OCI-LY1 (cell line): ENCODE measurements around the gene PROSER2.
"Not testable (repeated sequence)": the region's sequence is repeated elsewhere in the genome, so short reads cannot be mapped to it uniquely, and the experiment has no call there.

ENCODE experiments used
- H2AFZ ChIP-seq: fragments of 200-600 bp; sonication (generic), shearing (Covaris generic); 2 replicates; pipeline ENCODE4 v1.6.0; 2014; ENCODE audit warnings: antibody characterized with exemption, mild to moderate bottlenecking, low read length
- H3F3A ChIP-seq: fragments of 200-600 bp; sonication (generic), shearing (Covaris generic); 2 replicates; pipeline ENCODE4 v1.6.0; 2014; ENCODE audit warnings: mild to moderate bottlenecking, antibody characterized with exemption, low read length, moderate library complexity; ENCODE audit not compliant: insufficient read depth
- H3K27ac ChIP-seq: fragments of 200-600 bp; sonication (generic); 2 replicates; pipeline ENCODE4 v1.5.1; 2014; ENCODE audit warnings: low read length, mixed run types, mild to moderate bottlenecking, low read depth; ENCODE audit not compliant: poor library complexity, severe bottlenecking
- H3K27me3 ChIP-seq: fragments of 200-600 bp; sonication (generic); 2 replicates; pipeline ENCODE4 v1.6.0; 2014; ENCODE audit warnings: antibody characterized with exemption, mild to moderate bottlenecking, low read length, moderate library complexity; ENCODE audit not compliant: insufficient read depth
- H3K36me3 ChIP-seq: fragments of 200-600 bp; sonication (generic); 2 replicates; pipeline ENCODE4 v1.6.1; 2014; ENCODE audit warnings: mild to moderate bottlenecking, antibody characterized with exemption, low read length, moderate library complexity, mixed read lengths; ENCODE audit not compliant: insufficient read depth
- H3K4me1 ChIP-seq: fragments of 200-600 bp; sonication (generic); 2 replicates; pipeline ENCODE4 v1.5.1; 2014; ENCODE audit warnings: mild to moderate bottlenecking, low read length, moderate library complexity; ENCODE audit not compliant: insufficient read depth, severe bottlenecking
- H3K4me2 ChIP-seq: fragments of 200-600 bp; sonication (generic), shearing (Covaris generic); 2 replicates; pipeline ENCODE4 v1.6.1; 2014; ENCODE audit warnings: low read length
- H3K4me3 ChIP-seq: fragments of 200-600 bp; sonication (generic); 2 replicates; pipeline ENCODE4 v1.5.1; 2014; ENCODE audit warnings: low read length, low read depth, mild to moderate bottlenecking, mixed read lengths; ENCODE audit not compliant: poor library complexity, severe bottlenecking
- H3K79me2 ChIP-seq: fragments of 200-600 bp; shearing (Covaris generic); 2 replicates; pipeline ENCODE4 v1.6.1; 2016; ENCODE audit warnings: mixed run types, low read length, mixed read lengths; ENCODE audit not compliant: insufficient read depth
- H3K9ac ChIP-seq: fragments of 200-600 bp; sonication (generic), shearing (Covaris generic); 2 replicates; pipeline ENCODE4 v1.6.1; 2014; ENCODE audit warnings: mild to moderate bottlenecking, low read length, mixed read lengths
- H3K9me2 ChIP-seq: fragments of 200-600 bp; sonication (generic), shearing (Covaris generic); 2 replicates; pipeline ENCODE4 v1.6.1; 2014; ENCODE audit warnings: low read depth, mild to moderate bottlenecking, low read length, mixed read lengths
- H3K9me3 ChIP-seq: fragments of 200-600 bp; shearing (Covaris generic); 2 replicates; pipeline ENCODE4 v1.6.1; 2014; ENCODE audit warnings: low read length, mixed read lengths
- H4K20me1 ChIP-seq: fragments of 200-600 bp; sonication (generic), shearing (Covaris generic); 2 replicates; pipeline ENCODE4 v1.6.0; 2016; ENCODE audit warnings: mild to moderate bottlenecking, low read length; ENCODE audit not compliant: insufficient read depth
- EZH2 ChIP-seq: fragments of 200-600 bp; sonication (generic), shearing (Covaris generic); IDR thresholded peaks from 2 replicates; pipeline ENCODE4 v1.8.0; 2017; ENCODE audit warnings: borderline replicate concordance, mixed run types, mild to moderate bottlenecking, antibody characterized with exemption, low read length, moderate library complexity, mixed read lengths
- TF ChIP-seq, protein P1 (sequence below): fragments of 200-600 bp; sonication (generic), shearing (Covaris generic); IDR thresholded peaks from 2 replicates; pipeline ENCODE4 v1.5.1; 2017; ENCODE audit warnings: mild to moderate bottlenecking, antibody characterized with exemption, low read length, moderate library complexity, mixed read lengths

Gene PROSER2

DNA sequence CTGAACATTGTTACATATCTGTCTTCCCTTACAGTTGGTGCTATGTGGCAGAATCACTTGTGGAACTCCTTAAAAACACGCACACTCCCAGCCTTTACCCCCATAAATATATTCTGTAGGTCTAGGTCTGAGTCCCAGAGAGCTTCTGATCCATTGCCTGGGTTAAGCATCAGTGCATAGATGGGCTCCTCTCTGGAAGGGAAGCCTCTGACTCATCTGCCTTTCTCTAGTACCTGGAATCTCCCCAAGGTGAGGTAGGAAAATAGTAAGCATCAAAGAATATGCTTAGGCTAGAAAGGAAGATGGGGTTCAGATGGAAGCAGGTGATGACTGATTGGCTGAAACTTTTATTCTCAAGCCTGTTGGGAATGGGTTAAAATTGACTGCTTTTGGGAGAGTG is 26.1 kb downstream of the PROSER2 start:
- Histone ChIP-seq H3K4me3 (no peak overlapping the region), H3K9ac (no peak overlapping the region), H3K27me3 (no peaks in the 10 kb centered on the region), H2AFZ (no peak overlapping the region), H3K4me2 (no peak overlapping the region), H3K36me3 (no peaks in the 10 kb centered on the region; the same call in 1 of the 2 replicates), H3K9me3 (no peaks in the 10 kb centered on the region), H3K4me1 (no peaks in the 10 kb centered on the region), H3F3A (no peaks in the 10 kb centered on the region), H3K27ac (no peak overlapping the region), H4K20me1 (no peaks in the 10 kb centered on the region), H3K9me2 (no peaks in the 10 kb centered on the region), H3K79me2 (no peaks in the 10 kb centered on the region)
- TF ChIP-seq EZH2: no peak
- TF ChIP-seq, protein P1, sequence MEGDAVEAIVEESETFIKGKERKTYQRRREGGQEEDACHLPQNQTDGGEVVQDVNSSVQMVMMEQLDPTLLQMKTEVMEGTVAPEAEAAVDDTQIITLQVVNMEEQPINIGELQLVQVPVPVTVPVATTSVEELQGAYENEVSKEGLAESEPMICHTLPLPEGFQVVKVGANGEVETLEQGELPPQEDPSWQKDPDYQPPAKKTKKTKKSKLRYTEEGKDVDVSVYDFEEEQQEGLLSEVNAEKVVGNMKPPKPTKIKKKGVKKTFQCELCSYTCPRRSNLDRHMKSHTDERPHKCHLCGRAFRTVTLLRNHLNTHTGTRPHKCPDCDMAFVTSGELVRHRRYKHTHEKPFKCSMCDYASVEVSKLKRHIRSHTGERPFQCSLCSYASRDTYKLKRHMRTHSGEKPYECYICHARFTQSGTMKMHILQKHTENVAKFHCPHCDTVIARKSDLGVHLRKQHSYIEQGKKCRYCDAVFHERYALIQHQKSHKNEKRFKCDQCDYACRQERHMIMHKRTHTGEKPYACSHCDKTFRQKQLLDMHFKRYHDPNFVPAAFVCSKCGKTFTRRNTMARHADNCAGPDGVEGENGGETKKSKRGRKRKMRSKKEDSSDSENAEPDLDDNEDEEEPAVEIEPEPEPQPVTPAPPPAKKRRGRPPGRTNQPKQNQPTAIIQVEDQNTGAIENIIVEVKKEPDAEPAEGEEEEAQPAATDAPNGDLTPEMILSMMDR: no peak

DNA sequence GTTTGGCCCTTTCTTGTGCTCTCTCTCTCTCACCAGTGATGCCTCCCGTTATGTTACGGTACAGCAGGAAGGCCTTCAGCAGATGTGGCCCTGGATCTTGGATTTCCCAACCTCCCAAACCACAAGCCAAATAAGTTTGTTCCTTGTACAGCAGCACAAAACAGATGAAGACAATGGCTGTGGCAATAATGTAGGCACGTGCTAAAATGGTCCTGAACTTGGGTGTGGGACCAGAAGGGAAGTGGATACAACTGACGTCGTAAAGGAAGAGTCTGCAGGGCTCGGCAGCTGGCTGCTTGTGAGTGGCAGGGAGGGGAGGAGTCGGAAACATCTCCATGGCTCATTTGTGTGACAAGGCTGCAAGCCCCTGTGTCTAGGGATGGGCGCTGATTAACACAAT is 26.8 kb downstream of the PROSER2 start:
- H3K9ac ChIP-seq: no peak overlapping the region
- H3F3A ChIP-seq: no peaks in the 10 kb centered on the region
- no peak overlapping the region for H3K27ac ChIP-seq
- no peak overlapping the region for H2AFZ ChIP-seq
- H3K4me2 ChIP-seq: no peak overlapping the region
- no peaks in the 10 kb centered on the region for H3K9me2 ChIP-seq
- H3K79me2 ChIP-seq: no peaks in the 10 kb centered on the region
- H3K9me3 ChIP-seq: no peaks in the 10 kb centered on the region
- H3K4me3 ChIP-seq: no peak overlapping the region
- H3K36me3 ChIP-seq: no peaks in the 10 kb centered on the region; the same call in 1 of the 2 replicates
- no peaks in the 10 kb centered on the region for H3K4me1 ChIP-seq
- no peaks in the 10 kb centered on the region for H4K20me1 ChIP-seq
- no peaks in the 10 kb centered on the region for H3K27me3 ChIP-seq
- TF ChIP-seq, protein P1: no peak
- TF ChIP-seq EZH2: no peak

DNA sequence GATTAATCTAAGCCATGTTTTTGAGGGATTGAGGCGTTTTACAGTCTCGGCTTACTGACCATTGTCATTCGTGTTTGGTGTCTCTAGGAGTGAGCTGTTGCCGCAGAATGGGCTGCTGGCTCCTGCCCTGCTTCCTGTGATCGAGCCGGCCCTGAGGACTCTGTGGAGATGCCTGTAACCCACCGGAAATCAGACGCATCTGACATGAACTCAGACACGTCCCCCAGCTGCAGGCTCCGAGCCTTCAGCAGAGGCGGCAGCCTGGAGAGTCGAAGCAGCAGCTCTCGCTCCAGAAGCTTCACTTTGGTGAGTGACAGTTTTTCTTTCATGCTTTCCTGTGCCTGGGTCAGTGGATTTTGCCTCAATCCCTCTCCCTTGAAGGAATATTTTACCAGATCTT is 28.8 kb downstream of the PROSER2 start:
- no peaks in the 10 kb centered on the region for H3K79me2 ChIP-seq

DNA sequence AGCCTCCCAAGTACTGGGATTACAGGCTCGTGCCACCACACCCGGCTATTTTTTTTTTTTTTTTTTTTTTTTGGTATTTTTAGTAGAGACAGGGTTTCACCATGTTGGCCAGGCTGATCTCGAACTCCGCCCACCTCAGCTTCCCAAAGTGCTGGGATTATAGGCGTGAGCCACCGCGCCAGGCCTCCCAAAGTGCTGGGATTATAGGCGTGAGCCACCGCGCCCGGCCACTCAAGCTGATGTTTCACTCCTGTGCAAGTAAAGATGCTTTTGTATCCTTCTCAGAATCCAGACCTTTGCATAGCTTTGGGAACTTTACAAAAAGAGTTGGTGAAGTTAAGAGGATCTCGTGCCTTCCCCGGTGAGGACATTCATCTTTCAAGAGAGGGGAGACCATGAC is 29.5 kb downstream of the PROSER2 start:
- H3K9ac ChIP-seq, H2AFZ ChIP-seq, H3K4me1 ChIP-seq, H3K9me3 ChIP-seq, H3K4me3 ChIP-seq, H4K20me1 ChIP-seq, H3K9me2 ChIP-seq, H3K36me3 ChIP-seq, H3F3A ChIP-seq, H3K27me3 ChIP-seq, H3K79me2 ChIP-seq, H3K27ac ChIP-seq, H3K4me2 ChIP-seq: not testable (repeated sequence)

More for the DNA sequence above, 28.8 kb downstream of the PROSER2 start:
- Histone ChIP-seq H3K9me2 (no peaks in the 10 kb centered on the region), H3K4me1 (no peaks in the 10 kb centered on the region), H3K4me2 (no peak overlapping the region), H3F3A (no peaks in the 10 kb centered on the region), H3K27ac (no peak overlapping the region), H3K9ac (no peak overlapping the region), H3K36me3 (no peaks in the 10 kb centered on the region; the same call in 1 of the 2 replicates), H2AFZ (no peak overlapping the region), H3K4me3 (no peak overlapping the region), H4K20me1 (no peaks in the 10 kb centered on the region), H3K27me3 (no peaks in the 10 kb centered on the region), H3K9me3 (no peaks in the 10 kb centered on the region)
- TF ChIP-seq EZH2: no peak
- TF ChIP-seq, protein P1: no peak
